ENCODE data around the gene ZNF79. TPM values are rescaled to one million over a fixed set of nuclear protein-coding genes. Genes with fewer than 3 reads are reported as not detected.

Gene ZNF79
- total and polyA plus RNA-seq, 2 of the 8 experiments (the other 6 are each of a cell fraction or from before 2014, with no cell fraction given) = 2.4 to 7.4 TPM

DNA sequence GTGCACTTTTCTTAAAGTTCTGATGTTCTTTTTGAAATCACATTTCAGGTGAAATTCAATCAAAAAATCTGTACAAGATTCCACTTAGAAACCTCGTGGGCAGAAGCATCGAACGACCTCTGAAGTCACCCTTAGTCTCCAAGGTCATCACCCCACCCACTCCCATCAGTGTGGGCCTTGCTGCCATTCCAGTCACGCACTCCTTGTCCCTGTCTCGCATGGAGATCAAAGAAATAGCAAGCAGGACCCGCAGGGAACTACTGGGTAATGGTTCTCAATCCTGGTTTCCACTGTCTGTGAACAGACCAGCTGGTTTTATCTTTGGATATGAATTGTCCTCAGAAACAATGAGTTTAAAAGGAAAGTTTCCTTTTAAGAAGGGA is 35.3 kb upstream of the ZNF79 start (continued):
- TF ChIP-seq, protein P1, sequence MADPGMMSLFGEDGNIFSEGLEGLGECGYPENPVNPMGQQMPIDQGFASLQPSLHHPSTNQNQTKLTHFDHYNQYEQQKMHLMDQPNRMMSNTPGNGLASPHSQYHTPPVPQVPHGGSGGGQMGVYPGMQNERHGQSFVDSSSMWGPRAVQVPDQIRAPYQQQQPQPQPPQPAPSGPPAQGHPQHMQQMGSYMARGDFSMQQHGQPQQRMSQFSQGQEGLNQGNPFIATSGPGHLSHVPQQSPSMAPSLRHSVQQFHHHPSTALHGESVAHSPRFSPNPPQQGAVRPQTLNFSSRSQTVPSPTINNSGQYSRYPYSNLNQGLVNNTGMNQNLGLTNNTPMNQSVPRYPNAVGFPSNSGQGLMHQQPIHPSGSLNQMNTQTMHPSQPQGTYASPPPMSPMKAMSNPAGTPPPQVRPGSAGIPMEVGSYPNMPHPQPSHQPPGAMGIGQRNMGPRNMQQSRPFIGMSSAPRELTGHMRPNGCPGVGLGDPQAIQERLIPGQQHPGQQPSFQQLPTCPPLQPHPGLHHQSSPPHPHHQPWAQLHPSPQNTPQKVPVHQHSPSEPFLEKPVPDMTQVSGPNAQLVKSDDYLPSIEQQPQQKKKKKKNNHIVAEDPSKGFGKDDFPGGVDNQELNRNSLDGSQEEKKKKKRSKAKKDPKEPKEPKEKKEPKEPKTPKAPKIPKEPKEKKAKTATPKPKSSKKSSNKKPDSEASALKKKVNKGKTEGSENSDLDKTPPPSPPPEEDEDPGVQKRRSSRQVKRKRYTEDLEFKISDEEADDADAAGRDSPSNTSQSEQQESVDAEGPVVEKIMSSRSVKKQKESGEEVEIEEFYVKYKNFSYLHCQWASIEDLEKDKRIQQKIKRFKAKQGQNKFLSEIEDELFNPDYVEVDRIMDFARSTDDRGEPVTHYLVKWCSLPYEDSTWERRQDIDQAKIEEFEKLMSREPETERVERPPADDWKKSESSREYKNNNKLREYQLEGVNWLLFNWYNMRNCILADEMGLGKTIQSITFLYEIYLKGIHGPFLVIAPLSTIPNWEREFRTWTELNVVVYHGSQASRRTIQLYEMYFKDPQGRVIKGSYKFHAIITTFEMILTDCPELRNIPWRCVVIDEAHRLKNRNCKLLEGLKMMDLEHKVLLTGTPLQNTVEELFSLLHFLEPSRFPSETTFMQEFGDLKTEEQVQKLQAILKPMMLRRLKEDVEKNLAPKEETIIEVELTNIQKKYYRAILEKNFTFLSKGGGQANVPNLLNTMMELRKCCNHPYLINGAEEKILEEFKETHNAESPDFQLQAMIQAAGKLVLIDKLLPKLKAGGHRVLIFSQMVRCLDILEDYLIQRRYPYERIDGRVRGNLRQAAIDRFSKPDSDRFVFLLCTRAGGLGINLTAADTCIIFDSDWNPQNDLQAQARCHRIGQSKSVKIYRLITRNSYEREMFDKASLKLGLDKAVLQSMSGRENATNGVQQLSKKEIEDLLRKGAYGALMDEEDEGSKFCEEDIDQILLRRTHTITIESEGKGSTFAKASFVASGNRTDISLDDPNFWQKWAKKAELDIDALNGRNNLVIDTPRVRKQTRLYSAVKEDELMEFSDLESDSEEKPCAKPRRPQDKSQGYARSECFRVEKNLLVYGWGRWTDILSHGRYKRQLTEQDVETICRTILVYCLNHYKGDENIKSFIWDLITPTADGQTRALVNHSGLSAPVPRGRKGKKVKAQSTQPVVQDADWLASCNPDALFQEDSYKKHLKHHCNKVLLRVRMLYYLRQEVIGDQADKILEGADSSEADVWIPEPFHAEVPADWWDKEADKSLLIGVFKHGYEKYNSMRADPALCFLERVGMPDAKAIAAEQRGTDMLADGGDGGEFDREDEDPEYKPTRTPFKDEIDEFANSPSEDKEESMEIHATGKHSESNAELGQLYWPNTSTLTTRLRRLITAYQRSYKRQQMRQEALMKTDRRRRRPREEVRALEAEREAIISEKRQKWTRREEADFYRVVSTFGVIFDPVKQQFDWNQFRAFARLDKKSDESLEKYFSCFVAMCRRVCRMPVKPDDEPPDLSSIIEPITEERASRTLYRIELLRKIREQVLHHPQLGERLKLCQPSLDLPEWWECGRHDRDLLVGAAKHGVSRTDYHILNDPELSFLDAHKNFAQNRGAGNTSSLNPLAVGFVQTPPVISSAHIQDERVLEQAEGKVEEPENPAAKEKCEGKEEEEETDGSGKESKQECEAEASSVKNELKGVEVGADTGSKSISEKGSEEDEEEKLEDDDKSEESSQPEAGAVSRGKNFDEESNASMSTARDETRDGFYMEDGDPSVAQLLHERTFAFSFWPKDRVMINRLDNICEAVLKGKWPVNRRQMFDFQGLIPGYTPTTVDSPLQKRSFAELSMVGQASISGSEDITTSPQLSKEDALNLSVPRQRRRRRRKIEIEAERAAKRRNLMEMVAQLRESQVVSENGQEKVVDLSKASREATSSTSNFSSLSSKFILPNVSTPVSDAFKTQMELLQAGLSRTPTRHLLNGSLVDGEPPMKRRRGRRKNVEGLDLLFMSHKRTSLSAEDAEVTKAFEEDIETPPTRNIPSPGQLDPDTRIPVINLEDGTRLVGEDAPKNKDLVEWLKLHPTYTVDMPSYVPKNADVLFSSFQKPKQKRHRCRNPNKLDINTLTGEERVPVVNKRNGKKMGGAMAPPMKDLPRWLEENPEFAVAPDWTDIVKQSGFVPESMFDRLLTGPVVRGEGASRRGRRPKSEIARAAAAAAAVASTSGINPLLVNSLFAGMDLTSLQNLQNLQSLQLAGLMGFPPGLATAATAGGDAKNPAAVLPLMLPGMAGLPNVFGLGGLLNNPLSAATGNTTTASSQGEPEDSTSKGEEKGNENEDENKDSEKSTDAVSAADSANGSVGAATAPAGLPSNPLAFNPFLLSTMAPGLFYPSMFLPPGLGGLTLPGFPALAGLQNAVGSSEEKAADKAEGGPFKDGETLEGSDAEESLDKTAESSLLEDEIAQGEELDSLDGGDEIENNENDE (IDR thresholded peaks at IDR 0.05; ENCODE audit: insufficient replicate concordance, low read length) = no peak
- TF ChIP-seq SUZ12 (IDR thresholded peaks at IDR 0.05; ENCODE audit: low read length) = no peak
- TF ChIP-seq, protein P2, sequence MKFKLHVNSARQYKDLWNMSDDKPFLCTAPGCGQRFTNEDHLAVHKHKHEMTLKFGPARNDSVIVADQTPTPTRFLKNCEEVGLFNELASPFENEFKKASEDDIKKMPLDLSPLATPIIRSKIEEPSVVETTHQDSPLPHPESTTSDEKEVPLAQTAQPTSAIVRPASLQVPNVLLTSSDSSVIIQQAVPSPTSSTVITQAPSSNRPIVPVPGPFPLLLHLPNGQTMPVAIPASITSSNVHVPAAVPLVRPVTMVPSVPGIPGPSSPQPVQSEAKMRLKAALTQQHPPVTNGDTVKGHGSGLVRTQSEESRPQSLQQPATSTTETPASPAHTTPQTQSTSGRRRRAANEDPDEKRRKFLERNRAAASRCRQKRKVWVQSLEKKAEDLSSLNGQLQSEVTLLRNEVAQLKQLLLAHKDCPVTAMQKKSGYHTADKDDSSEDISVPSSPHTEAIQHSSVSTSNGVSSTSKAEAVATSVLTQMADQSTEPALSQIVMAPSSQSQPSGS (IDR thresholded peaks at IDR 0.05; ENCODE audit: low read length) = no peak

All from H1 (cell line).